ENCODE measurements around the gene LGALS16.
"Not testable (repeated sequence)": the region's sequence is repeated elsewhere in the genome, so short reads cannot be mapped to it uniquely, and the experiment has no call there.

Gene LGALS16

DNA sequence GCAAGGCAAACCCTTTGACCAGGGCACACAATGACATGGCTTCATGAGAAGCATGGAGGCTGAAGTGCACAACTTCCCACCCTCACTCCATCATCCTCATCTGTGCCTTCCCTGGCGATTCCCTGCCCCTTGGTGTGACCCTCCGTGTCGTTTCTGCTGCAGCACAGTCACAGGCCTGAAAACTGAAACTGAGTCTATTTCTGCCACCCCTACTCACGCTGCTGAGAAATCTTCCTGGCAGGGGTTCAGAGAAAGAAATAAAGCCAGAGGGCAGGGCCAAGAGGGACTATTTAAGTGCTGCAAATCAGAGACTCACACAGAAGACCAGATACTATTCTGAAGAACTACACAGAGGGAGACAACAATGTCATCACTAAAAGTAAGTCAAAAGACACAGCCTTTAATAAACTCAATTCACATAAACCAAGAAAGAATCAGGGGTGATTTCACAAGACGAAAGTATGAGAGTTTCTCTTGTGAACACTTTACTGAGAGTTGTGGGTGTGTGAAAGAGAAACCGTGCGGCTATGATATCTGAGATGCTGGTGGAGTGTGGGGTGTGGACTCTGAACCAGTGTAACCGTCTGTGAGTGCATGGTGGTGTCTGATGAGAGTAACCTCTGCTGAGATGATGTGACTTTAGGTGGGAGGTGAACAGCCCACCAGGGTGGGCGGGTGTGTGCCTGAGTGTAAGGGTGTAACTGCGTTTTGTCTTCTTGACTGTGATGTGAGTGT lies 23.5 kb downstream of the LGALS16 start:
- no peak for DNase-seq

DNA sequence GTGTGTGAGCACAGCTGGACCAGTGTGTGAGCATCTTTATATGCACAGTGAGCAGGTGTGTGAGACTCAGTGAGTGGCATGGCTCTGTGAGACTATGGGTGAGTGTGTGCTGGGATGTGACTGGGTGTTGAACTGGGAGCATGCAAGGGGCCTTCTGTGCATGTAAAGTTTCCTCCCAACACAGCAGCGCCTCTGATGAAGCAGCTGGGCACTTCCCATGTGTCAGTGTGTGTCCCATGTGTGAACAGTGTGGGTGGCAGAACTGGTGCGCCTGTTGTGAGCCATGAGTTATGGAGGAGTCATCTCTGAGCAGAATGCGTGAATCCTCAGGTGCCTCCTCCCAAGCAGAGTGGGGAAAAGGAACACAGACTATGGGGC lies 24.1 kb downstream of the LGALS16 start:
- no peak for DNase-seq

DNA sequence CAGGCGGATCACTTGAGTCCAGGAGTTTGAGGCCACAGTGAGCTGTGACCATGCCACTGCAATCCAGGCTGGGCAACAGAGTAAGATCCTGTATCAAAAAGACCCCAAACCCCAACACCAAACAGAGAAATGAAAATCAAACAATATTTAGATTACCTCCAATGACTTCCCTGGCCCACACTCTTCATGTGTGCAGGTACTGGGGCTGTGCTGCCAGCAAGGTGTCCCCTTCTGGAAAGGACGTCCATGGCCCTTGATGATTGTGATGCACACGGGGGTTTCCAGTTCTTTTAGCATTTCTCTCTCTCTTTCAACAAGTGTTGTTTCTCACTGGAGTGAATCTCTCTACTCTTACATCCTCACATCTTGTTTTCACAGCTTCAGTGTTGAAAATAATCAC lies 24.9 kb downstream of the LGALS16 start:
- DNase-seq, result no peak

DNA sequence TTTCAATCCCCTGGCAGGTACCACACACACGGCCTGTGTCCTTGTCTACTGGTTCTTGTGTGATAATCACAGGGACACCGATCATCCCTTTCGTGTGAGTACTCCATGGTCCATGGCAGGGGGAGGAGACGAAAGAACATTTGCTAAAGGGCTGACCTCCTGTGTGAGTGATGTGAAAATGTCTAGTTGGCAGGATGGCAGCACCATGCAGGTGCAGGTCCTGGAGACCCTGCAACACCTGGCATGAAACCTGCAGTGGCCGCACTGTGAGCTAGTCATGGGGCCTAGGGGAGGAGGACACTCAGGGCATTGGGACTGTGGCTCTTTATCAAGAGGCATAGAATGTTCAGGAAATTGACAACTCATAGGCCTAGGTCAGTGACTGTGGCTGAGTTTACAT lies 25.7 kb downstream of the LGALS16 start:
- no peak for DNase-seq

DNA sequence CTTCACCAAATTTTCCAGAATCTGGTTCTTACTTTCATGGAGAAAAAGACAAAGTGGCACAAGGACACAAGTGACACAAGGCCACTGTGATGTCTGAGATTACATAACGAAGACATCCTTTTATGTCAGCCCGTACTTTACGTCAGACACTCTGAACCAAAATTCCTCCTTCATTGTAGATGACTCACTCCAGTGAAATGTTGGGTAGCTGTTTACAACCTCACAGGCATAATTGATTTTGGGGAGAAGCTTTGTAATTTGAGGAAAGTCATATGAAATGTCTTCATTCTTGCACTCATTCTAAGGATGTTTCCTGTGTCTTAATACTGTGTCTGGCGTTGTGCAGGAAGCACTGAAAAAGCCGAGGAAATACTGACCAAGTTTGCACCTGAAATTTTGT lies 28.6 kb downstream of the LGALS16 start:
- no peak for DNase-seq

DNA sequence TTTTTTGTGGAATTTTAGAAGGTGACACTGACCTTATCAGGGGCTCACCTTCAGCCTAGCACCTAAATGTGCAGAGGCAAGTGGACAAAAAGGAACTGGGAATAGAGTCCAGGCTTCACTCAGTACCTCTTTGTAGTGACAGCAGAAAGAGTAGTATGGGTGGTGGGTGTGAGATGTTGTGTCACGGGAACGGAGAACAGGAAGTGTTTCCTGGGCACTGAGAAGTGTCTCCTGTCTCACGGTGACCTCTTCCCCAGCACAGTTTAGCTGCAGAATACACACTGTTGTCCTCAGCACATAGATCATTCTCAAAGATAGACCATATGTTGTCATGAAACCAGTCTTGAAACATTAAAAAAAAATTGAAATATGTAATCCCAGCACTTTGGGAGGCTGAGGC lies 31.0 kb downstream of the LGALS16 start:
- DNase-seq, result no peak

DNA sequence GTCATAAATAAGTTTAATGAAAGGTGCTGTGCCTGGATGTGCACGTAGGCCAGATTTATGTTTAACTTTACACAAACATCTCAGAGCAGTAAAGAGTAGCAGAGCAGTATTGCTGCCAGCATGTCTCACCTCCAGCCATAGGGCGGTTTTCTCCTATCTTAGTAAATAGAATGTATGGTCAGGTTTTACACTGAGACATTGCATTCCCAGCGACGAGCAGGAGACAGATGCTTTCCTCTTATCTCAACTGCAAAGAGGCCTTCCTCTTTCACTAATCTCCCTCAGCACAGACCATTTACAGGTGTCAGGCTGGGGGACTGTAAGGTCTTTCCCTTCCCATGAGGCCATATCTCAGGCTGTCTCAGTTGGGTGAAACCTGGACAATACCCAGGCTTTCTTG lies 32.9 kb downstream of the LGALS16 start:
- not testable (repeated sequence) for DNase-seq

DNA sequence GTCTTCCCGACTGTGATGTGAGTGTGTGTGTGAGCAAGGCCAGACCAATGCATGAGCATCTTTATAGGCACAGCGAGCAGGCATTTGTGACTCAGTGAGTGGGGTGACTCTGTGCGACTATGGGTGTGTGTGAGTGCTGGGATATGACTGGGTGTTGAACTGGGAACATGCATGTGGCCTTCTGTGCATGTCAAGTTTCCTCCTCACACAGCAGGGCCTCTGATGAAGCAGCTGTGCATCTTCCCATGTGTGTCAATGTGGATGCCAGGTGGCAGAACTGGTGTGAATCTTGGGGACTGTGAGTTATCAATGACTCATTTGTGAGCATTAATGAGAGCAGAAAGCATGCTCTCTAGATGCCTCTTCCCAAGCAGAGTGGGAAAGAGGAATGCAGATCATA lies 36.5 kb downstream of the LGALS16 start:
- no peak for DNase-seq

DNA sequence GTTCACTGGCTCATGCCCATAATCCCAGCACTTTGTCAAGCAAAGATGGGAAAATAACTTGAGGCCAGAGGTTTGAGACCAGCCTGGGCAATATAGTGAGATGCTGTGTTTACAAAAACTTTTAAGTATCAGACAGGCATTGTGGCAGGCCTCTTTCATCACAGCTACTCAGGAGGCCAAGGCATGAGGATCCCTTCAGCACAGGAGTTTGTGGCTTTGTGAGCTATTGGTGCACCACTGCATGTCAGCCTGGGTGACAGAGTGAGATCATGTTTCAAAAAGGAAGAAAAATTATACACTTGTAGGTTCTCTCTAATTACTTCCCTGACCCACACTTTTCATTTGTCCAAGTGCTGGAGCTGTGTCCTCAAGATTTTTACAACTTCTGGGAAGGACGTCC lies 37.1 kb downstream of the LGALS16 start:
- no peak for DNase-seq

DNA sequence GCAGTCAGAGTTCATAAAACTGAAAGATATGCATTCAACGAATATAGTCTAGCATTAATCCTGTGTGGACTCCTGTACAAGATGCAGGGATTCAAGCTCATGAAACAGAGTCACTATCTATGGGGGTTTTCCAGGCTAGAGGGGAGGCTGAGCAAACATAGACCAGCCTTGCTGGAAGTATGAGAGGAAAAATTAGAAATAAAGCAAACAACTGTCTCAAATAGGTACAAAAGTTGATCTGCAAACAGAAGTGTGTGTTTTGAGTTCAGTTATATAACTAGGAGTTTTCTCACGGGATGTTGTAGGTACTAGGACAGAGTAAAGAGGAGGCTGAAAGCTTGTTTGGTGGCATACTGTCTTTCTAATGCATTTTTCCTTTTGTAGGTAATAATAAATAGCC lies 40.0 kb downstream of the LGALS16 start:
- no peak for DNase-seq

DNA sequence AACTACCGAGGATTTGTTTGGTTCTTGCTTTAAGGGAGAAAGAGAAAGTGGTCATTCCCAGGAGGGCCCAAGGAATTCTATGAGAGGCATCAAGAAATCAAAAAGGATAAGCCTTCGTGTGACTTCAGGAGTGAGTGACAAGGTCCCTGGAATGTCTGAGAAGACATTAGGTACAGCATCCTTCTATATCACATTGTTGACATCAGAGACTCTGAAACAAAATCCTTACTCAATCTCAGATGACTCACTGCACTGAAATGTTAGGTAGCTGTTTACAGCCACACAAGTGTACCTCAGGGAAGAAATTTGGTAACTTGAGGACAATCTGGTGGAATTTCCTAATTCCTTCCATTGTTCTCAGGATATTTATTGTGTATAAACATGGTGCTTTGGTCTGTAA lies 40.7 kb downstream of the LGALS16 start:
- DNase-seq, result no peak

DNA sequence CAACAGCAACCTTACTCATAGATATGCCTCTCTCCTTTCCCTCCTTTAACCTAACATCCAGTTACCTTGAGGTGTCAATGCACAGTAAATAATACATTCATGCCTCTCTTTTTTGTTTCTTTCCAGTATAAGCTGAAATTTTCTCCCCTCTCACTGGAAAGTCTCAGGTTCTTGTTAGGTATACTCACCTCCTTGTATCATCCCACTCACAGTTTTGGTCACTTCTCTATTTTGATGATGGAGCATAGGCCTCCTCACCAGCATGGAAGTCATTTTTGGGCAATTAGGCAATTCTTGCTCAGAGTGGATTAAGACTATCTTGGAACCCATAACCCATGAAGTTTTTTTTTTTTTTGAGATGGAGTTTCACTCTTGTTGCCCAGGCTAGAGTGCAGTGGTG lies 42.8 kb downstream of the LGALS16 start:
- no peak for DNase-seq

DNA sequence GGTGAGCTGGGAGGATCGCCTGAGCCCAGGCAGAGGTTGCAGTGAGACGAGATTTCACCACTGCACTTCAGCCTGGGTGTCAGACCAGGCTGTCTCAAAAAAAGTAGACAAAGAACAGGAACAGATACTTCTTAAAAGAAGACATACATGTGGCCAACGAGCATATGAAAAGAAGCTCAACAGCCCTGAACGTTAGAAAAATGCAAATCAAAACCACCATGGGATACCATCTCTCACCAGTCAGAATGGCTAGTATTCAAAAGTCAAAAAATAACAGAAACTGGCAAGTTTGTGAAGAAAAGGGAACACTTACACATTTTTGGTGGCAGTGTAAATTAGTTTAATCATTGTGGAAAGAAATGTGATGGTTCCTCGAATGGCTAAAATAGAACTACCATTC lies 45.6 kb downstream of the LGALS16 start:
- DNase-seq, result no peak

DNA sequence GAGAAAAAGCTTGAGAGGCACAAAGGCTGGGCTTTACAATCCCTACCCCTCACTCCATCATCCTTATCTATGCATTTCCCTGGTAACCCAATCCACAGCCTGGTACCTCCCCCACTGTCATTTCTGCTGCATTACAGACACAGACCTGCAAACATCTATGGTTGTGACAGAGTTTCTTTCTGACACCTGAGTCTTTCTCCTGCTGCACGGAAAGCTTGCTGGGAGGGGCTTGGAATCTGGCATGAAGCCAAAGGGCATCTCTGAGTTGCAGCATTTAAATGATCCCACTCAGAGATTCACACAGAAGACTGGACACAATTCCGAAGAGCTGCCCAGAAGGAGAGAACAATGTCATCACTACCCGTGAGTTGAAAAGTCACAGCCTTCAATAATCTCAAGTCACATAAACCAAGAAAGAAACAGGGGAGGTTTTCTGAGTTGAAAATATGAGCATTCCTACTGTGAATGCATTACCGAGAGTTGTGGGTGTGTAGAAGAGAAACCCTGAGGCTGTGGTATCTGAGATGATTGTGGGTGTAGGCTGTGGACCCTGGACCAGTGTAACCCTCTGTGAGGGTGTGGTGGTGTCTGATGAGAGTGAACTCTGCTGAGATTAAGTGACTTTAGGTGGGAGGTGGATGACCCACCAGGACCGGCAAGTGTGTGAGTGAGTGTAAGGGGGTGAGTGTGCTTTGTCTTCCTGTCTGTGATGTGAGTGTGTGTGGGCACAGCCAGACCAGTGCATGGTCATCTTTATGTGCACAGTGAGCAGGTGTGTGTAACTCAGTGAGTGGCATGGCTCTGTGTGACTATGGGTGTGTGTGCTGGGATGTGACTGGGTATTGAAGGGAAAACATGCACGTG lies 48.7 kb downstream of the LGALS16 start, which contains the start of gene LGALS14:
LGALS14 (plus strand) TSS at position 301 of the 864 bp plus-strand sequence; CDS start at position 349, 48 bp downstream.
- no peak for DNase-seq

DNA sequence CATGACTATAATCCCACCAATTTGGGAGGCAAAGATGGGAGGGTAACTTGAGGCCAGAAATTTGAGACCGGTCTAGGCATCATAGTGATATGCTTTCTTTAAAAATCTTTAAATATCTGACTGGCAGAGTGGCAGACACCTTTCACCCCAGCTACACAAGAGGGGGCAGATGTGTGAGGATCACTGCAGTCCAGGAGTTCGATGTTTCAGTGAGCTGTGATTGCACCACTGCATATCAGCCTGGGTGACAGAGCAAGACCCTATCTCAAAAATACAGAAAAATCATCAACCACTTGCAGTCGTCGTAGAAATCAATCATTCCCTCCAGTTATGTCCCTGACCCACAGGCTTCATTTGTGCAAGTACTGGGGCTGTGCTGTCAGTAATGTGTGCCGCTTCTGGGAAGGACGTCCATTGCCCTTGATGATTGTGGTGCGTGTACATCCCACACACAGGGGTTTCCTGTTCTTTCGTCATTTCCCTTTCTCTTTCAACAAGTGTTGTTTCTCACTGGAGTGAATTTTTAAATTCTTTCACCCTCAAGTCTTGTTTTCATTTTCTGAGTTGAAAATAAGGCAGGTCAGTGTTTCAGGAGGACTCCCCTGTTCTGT lies 50.0 kb downstream of the LGALS16 start:
- no peak for DNase-seq

DNA sequence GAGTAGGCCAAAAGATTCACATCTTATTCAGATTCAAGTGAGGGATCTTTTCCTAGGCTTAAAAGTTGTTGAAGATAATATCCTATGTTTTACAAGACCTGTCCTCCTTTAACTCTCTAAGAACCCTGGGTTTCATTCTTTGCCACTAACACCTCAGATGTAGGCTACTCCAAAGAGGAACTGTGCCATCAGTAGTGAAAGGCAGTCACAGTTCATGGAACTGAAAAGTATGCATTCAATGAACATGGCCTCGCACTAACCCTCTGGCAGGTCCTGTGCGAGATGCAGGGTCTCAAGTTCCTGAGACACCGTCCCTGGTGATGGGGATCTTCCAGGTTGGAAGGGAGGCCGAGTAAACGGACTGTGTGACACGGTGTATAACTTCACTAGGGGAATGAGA lies 52.9 kb downstream of the LGALS16 start:
- DNase-seq, result no peak

DNA sequence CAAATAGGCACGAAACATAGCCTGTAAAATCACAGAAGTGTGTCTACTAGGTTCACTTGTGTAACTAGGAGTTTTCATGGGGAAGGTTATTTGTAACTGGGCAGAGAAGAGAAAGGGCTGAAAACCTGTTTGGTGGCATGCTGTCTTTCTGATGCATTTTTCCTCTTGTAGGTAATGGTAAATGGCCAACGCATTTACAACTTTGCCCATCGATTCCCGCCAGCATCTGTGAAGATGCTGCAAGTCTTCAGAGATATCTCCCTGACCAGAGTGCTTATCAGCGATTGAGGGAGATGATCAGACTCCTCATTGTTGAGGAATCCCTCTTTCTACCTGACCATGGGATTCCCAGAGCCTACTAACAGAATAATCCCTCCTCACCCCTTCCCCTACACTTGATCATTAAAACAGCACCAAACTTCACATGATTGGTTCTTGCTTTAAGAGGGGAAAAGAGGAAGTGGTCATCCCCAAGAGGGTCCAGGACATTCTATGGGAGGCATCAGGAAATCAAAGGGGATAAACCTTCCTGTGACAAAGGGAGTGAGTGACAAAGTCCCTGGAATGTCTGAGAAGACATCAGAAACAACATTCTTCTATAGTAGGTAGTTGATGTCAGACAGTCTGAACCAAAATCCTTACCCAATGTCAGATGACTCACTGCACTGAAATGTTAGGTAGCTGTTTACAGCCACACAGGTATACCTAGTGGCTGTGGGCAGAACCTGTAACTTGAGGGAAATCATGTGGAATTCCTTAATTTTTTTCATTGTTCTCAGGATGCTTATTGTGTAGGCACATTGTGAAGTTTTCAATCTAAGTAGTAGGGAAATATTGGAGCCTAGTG lies 53.5 kb downstream of the LGALS16 start:
- DNase-seq, result no peak

All from DMS153 (cell line).